Medulla oblongata (tissue), 1 donor: ENCODE measurements around the gene PPP4R4.
"Not testable (repeated sequence)": the region's sequence is repeated elsewhere in the genome, so short reads cannot be mapped to it uniquely, and the experiment has no call there.

Experiments
- DNase-seq: peaks from one replicate; pipeline ENCODE4 v3.0.0-alpha.2; 2015; ENCODE audit errors: extremely low spot score

The PPP4R4 gene

GRCh38 chr14:94145902-94146527 is 28.1 kb upstream of the PPP4R4 start:
- DNase-seq = no peak

GRCh38 chr14:94152676-94153075 is 21.4 kb upstream of the PPP4R4 start:
- DNase-seq = no peak

GRCh38 chr14:94153750-94154342 is 20.3 kb upstream of the PPP4R4 start:
- DNase-seq = no peak

DNA sequence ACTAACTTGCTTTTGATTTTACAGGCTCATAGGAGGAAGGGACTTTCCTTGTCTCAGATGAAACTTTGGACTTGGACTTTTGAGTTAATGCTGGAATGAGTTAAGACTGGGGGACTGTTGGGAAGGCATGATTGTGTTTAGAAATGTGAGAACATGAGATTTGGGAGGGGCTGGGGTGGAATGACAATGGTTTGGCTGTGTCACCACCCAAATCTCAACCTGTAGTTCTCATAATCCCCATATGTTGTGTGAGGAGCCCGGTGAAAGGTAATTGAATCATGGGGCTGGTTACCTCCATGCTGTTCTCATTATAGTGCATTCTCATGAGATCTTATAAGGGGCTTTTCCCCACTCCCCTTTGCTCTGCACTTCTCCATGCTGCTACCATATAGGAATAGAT is 18.0 kb upstream of the PPP4R4 start:
- not testable (repeated sequence) for DNase-seq

GRCh38 chr14:94157197-94157596 is 16.9 kb upstream of the PPP4R4 start:
- DNase-seq = no peak

DNA sequence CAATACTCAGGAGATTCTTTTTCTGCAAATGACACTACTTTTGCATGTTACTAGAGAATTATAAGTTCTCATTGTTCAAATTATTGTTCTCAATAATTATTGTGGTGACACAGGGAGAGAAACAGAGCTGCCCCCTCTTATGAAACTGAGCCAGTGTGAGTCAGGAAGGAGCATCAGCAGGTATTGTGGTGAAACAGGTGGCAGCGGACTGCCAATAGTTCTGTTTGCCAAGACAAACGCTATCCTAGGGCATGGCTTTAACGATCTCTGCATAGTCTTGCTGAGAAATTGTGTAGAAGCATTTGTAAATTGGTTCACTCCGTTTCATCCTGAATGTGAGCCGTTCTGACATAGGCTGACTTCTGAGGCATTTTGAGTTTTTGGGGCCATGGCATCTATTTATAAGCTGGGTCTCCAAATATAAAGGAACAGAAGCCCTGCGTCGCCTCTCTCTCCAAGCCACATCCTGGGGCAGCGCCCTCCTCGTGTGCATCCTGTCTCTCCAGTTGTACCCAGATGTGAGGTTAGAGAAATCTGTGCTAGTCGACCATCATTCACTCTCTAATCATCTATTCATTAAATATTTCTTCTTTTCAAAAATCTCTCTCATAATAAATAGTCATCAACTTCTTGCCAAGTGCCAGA is 15.8 kb upstream of the PPP4R4 start:
- DNase-seq = no peak

DNA sequence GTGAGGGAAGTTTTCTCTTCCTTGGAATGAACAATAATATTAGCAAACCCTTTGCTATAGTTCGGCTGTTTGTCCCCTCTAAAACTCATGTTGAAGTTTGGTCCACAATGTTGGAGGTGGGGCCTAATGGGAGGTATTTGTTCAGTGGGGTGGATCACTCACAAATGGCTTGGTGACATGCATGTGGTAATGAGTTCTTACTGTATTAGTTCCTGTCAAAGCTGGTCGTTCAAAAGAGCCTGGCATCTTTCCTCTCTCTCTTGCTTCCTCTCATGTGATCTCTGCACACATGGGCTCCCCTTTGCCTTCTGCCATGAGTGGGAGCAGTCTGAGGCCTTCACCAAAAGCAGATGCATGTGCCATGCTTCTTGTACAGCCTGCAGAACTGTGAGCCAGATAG is 13.1 kb upstream of the PPP4R4 start:
- no peak for DNase-seq

DNA sequence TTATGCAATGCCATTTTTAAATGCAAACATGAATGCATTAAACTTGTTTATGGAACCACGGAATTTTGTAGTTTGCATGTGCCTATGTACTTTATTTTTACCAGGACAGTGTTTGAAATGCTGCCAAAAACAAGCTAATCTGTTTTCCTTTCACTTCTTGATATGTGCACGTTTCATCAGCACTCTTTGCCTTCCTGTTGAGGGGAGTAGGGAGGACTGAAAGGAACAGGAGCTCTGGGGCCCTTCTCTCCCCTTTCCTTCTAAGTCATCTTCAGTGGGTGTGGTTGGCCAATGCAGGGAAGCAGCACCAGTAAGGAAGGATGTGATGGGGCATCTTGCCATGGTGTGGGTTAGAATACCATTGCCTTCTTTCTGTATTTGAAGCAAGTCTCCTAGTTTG is 12.1 kb upstream of the PPP4R4 start:
- no peak for DNase-seq

DNA sequence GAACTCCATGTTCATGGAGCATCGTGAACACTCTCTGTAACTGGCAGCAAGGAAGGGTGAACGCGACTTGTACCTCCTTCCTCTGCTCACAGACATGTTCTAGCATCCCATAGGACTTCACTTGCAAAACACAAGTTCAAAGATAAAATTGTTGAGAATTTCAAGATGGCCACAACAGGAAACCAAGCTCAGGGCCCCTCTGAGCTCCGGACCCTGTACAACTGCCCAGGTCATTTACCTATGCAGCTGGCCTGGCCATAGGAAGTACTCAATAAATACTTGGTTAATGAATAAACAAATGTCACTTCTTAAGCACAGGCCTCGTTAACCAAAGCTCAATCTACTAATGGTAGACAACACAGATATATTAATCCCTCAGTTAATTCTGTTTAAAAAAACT is 11.7 kb upstream of the PPP4R4 start:
- DNase-seq = no peak

DNA sequence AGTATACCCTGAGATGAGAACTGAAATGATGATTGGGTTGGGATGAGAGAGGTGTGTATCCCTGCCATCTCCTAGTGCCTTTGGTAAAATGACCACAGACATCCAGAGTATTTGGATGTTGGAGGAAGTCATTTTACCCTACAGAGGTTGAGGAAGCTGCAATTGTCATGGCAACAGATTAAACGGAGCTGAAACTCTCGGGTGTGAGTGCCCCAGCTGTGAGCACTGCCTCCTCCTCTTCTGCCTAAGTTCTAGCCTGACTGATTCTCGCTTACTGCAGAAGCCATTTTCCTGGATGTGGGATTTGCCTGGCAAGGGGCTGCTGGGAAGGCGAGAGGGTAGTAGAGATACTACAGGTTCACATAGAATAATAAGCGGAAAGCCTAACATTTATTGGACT is 10.3 kb upstream of the PPP4R4 start:
- no peak for DNase-seq

DNA sequence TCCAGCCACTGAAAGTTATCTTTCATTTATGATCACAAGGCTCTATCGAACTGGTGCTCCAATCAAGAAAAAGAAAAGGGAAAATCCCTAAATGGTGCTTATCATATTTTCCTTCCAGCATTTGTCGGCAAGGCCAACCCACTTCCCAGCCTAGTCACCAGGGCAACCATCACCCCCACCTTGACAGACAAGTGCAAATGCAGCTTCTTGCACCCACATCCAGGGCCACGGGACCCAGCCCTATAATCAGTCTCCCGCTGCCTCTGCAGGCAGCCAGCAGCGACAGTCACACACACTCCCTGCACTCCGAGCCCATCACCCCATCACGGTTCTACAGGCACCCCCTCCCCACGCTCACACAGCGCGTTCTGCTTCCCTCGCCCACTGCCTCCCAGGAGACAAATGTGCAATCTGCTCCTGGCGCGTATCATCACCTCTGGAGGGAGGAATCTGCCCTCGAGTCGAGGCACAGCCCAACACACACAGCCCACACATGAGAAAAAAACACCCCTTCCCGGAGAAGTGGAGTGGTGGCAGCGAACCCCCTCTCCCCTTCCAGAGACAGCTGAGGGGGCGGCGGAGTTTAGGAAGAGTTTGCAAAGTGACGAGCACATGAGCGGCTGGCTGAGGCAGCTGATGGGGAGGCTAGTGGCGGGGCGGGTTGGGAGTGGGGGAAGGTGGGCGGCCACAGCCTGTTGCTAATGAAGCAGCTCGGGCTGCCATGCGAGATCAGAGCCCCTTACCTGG is 9.3 kb upstream of the PPP4R4 start:
- DNase-seq = no peak

GRCh38 chr14:94165744-94166143 is 8.4 kb upstream of the PPP4R4 start:
- DNase-seq = no peak

DNA sequence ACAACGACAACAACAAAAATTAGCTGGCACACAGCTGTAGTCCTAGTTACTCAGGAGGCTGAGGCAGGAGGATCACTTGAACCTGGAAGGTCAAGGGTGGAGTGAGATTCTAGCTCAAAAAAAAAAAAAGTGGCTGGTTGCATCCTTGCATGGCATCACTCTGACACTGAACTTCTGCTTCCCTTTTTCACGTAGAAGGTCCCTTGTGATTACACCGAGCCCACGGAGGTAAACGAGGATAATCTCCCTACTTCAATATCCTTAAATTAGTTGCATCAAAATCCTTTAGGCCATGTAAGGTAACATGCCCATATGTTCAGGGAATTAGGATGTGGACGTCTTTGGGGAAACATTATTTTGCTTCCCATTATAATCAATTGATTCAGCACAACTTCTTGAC is 4.0 kb upstream of the PPP4R4 start:
- DNase-seq = no peak

- DNase-seq = no peak
These were observed 2.9 kb upstream of the PPP4R4 start for GRCh38 chr14:94171208-94171607.

DNA sequence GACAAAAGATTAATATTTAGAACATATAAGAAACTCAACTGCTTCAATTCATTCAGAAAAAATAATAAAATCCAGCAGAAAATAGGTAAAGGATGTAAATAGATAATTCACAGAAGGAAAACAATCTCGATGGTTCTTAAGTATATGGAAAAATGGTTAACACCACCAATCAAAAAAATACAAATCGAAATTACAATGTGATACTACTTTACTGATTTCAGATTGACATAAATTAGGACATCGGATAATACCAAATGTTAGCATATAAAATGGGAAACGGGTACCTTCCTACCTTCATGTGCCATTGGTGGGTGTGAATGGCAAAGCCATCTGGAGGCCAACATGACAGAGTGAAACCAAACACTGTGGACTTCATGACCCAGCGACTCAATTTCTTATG is 1.6 kb upstream of the PPP4R4 start:
- DNase-seq = no peak

DNA sequence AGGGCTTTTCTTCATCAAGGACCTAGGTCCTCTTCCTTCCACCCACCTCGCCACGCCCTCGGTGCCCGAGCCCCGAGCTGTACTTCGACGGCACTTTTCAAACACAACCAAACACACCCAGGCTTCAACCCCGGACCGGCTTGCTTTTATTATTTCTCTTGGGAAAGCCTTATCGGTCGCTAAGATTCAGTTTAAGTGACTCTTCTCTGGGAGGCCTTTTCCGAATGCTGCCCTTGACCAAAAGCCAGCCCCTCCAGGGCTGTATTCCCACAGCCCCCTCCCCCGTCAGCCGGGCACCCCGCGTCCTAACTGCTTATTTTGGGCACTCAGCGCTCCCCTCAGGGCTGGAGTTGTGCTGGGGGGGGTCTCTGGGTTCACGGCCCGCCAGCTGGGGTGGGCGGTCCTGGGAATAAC is 644 bp upstream of the PPP4R4 start:
- no peak for DNase-seq

GRCh38 chr14:94174604-94175010 is 485 bp downstream of the PPP4R4 start:
- no peak for DNase-seq

DNA sequence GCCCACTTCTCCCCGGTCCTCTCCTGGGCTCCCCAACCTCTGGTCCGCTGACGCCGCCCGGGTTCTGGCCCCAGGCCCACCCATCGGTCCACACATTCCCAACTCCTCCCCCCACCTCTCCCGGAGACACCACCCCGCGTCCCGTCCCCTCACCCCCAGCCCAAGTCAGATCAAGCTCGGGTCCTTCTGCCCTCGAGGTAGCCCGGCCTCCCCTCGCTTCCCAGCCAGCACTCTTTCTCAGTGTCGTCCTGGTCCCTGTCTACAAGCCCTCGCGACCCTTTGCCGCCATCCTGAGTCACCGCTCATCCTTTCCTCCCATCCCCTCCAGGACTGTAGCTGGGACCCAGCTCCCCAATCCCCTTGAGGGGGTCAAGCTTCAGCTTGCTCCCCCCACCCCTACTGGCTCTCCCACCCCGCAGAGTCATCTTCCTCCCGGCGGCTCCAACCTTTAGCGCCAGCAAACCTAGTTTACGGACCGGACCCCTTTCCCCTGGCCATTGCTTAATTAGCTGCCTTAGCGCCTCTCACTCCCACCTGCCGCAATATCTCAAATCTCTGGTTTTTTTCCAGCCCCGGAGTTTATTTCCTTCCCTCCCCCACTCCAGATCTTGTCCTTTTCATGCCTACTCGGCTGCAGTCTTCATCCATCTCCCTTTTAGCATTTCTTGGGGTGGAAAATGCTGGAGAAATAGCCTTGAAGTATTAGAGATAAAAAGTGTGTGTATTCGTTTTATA is 1.1 kb downstream of the PPP4R4 start:
- peak; percentile 15 for DNase-seq

- no peak for DNase-seq
These were observed 1.6 kb downstream of the PPP4R4 start for GRCh38 chr14:94175747-94176146.

DNA sequence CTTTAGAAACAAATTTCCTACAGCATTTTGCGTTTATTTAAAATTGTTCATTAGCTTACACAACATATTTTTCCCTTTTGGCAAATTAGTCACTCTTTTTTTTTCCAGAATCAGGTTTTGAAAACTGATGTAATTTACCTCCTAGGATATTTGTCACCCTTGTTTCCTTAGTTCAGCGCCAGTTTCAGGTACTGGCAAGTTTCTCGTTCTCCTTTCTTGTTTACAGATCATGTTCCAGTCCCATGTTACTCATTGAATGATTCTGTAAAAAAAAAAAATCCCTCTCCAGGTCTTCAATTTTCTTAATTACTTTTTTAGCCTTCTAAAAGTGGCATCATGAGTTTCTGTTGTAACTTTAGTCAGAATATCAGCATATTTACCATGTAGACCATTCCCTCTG is 2.7 kb downstream of the PPP4R4 start:
- DNase-seq = no peak

- no peak for DNase-seq
These were observed 3.7 kb downstream of the PPP4R4 start for GRCh38 chr14:94177806-94178205.

GRCh38 chr14:94179244-94179643 is 5.1 kb downstream of the PPP4R4 start:
- no peak for DNase-seq
